Measurements from ENCODE around the gene ZNF614. TPM values are rescaled to one million over a fixed set of nuclear protein-coding genes. Genes with fewer than 3 reads are reported as not detected.
"Not testable (repeated sequence)": the region's sequence is repeated elsewhere in the genome, so short reads cannot be mapped to it uniquely, and the experiment has no call there.

ZNF614 gene
- total RNA-seq, 6 experiments from 2014 or later, result 1.2 to 2.7 (median 1.6) TPM

DNA sequence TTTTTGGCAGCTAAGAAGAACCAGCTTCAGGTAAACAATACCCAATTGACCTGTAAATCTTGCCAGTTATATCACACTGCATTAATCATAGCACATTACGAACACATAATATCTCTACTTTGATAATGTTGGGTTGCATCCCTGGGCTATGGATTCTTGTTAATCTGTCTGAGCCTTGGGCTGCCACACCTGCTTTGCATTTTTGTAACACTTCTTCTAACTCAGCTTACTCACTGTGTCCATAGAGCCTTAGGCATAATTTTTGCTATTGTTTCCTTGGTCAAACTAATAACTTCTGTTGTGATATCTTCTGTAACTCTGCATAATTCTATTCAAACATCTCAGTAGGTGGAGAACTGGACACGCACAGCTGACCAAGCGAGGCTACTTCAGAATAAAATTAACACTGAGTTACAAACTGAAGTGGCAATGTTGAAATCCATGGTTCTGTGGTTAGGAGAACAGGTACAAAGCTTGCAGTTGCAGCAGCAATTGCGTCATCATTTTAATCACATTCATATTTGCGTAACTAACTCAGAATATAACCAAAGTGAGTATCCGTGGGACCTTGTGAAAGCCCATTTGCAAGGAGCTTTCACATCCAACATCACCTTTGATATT is 48.0 kb downstream of the ZNF614 start:
- intact Hi-C loops (cut with DNase I), result no loop called here
- no peak overlapping the region for H3K4me3 ChIP-seq
- H3K27ac ChIP-seq, result no peak overlapping the region
- peaks cover 0 to 41% (median 17%) of the 10 kb centered on the region in 4 donors for H3K9me3 ChIP-seq
- WGBS (ENCODE audit: insufficient coverage, low coverage, low lambda C conversion rate, missing lambda C conversion rate), result 73% methylated on average over 6 of the region's 6 CpGs
- DNase-seq (no peak), ATAC-seq (no peak)
- H3K27me3 ChIP-seq, result no peaks in the 10 kb centered on the region
- no peaks in the 10 kb centered on the region for H3K4me1 ChIP-seq
- TF ChIP-seq, protein P1, sequence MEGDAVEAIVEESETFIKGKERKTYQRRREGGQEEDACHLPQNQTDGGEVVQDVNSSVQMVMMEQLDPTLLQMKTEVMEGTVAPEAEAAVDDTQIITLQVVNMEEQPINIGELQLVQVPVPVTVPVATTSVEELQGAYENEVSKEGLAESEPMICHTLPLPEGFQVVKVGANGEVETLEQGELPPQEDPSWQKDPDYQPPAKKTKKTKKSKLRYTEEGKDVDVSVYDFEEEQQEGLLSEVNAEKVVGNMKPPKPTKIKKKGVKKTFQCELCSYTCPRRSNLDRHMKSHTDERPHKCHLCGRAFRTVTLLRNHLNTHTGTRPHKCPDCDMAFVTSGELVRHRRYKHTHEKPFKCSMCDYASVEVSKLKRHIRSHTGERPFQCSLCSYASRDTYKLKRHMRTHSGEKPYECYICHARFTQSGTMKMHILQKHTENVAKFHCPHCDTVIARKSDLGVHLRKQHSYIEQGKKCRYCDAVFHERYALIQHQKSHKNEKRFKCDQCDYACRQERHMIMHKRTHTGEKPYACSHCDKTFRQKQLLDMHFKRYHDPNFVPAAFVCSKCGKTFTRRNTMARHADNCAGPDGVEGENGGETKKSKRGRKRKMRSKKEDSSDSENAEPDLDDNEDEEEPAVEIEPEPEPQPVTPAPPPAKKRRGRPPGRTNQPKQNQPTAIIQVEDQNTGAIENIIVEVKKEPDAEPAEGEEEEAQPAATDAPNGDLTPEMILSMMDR (IDR thresholded peaks at IDR 0.05), result no peak
- no peak for TF ChIP-seq POLR2A (IDR thresholded peaks at IDR 0.05)
- H3K36me3 ChIP-seq, result peaks cover 0 to 5% (median 0%) of the 10 kb centered on the region in 4 donors

DNA sequence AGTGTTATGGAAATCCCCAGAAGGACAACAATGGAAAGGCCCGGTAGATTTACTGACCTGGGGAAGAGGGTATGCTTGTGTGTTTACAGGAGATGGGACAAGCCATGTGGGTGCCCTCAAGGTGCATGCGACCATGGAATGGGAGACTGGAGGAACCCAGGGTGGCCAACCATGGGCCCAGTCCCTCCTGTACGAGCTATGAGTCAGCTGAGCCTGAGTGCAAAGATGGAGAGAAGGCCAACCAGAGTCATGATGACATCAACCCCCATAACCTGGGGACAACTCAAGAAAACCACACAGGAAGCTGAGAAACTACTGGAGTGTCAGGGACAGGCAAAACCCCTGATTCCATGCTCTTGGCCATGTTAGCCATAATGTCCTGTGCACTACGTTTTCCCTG is 49.3 kb downstream of the ZNF614 start:
- 93% methylated on average over 3 of the region's 4 CpGs for WGBS (ENCODE audit: insufficient coverage, low coverage, low lambda C conversion rate, missing lambda C conversion rate)
- Histone ChIP-seq H3K27me3 (no peaks in the 10 kb centered on the region), H3K4me3 (no peak overlapping the region), H3K27ac (no peak overlapping the region), H3K36me3 (peaks cover 0 to 10% (median 4%) of the 10 kb centered on the region in 4 donors), H3K9me3 (peaks cover 2 to 44% (median 17%) of the 10 kb centered on the region in 4 donors), H3K4me1 (no peaks in the 10 kb centered on the region)
- intact Hi-C loops (cut with DNase I), result no loop called here
- ATAC-seq, result no peak
- TF ChIP-seq POLR2A (IDR thresholded peaks at IDR 0.05), result no peak
- TF ChIP-seq, protein P1 (IDR thresholded peaks at IDR 0.05), result no peak
- no peak for DNase-seq

DNA sequence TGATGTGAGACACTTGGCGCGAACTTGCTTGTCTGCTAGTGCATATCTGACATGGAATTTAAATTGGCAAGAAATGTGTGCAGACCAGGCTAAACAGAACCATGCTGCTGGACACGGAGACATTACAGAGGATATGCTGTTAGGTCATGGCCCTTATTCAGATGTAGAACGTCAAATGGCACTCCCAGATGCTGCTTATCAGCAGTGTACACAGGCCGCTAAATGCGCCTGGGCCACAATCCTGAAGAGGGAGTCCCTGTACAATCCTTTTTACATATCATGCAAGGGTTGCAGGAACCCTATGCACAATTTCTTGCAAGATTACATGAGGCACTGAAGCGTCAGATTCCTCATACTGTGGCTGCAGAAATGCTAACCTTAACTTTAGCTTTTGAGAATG is 50.8 kb downstream of the ZNF614 start:
- intact Hi-C loops (cut with DNase I), result no loop called here
- Histone ChIP-seq H3K27me3 (no peaks in the 10 kb centered on the region), H3K36me3 (peaks cover 0 to 26% (median 11%) of the 10 kb centered on the region in 4 donors), H3K4me1 (no peaks in the 10 kb centered on the region), H3K4me3 (no peak overlapping the region), H3K27ac (no peak overlapping the region), H3K9me3 (peaks cover 7 to 52% (median 27%) of the 10 kb centered on the region in 4 donors)
- DNase-seq, result no peak
- WGBS (ENCODE audit: insufficient coverage, low coverage, low lambda C conversion rate, missing lambda C conversion rate), result 80% methylated on average over 7 of the region's 7 CpGs
- no peak for ATAC-seq
- TF ChIP-seq POLR2A (IDR thresholded peaks at IDR 0.05), result no peak
- TF ChIP-seq, protein P1 (IDR thresholded peaks at IDR 0.05), result no peak

DNA sequence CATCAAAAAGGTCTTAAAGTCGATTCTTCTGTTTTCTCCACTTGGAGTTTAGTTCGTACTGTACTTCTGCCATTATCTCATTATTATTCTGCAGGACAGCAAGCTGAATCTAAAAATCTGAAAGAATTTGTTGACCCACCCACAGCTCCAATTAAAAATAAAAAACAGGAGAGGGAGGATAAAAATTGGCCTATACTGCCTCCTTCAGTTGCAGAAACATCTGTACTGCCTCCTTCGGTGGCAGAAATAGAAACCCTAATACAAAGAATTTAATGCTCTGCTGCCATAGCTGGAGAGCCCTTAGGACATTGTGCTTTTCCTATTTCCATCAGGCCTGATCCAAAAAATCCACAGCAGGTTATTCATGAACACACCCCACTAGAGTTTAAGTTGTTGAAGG is 51.3 kb downstream of the ZNF614 start:
- WGBS (ENCODE audit: insufficient coverage, low coverage, low lambda C conversion rate, missing lambda C conversion rate), result 92% methylated on average over 3 of the region's 3 CpGs
- no peak for TF ChIP-seq POLR2A (IDR thresholded peaks at IDR 0.05)
- TF ChIP-seq, protein P1 (IDR thresholded peaks at IDR 0.05), result no peak

DNA sequence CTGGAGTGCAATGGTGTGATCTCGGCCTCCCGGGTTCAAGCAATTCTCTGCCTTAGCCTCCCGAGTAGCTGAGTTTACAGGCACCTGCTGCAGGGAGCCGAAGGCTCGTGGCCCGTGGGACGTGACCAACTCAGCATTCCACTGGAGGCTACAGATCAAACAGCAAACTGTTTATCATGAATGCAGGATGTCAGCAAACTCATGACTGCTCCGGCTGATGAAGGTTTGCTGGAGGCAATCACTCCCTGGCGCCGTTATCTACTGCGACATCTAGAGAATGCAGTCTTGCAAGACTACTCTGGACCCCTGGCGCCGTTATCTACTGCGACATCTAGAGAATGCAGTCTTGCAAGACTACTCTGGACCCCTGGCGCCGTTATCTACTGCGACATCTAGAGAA is 52.4 kb downstream of the ZNF614 start:
- H3K27me3 ChIP-seq; ATAC-seq; intact Hi-C loops (cut with DNase I); H3K27ac ChIP-seq; H3K4me3 ChIP-seq; DNase-seq; H3K4me1 ChIP-seq: not testable (repeated sequence)
- Histone ChIP-seq H3K9me3 (peaks cover 7 to 66% (median 35%) of the 10 kb centered on the region in 4 donors), H3K36me3 (peaks cover 0 to 37% (median 16%) of the 10 kb centered on the region in 4 donors)
- WGBS (ENCODE audit: insufficient coverage, low coverage, low lambda C conversion rate, missing lambda C conversion rate), result 91% methylated on average over 5 of the region's 17 CpGs

More for the DNA sequence above, 51.3 kb downstream of the ZNF614 start:
- no peak overlapping the region for H3K4me3 ChIP-seq
- no peaks in the 10 kb centered on the region for H3K4me1 ChIP-seq
- DNase-seq, result no peak
- peaks cover 0 to 30% (median 12%) of the 10 kb centered on the region in 4 donors for H3K36me3 ChIP-seq
- intact Hi-C loops (cut with DNase I), result no loop called here
- no peak for ATAC-seq
- H3K9me3 ChIP-seq, result peaks cover 7 to 57% (median 29%) of the 10 kb centered on the region in 4 donors
- H3K27ac ChIP-seq, result no peak overlapping the region
- no peaks in the 10 kb centered on the region for H3K27me3 ChIP-seq

Measured in right lobe of liver (tissue), 6 donors.